DOHH2 (cell line): ENCODE results near the gene HOXD10.

Source experiments
- H3F3A ChIP-seq: fragments of 200-600 bp; sonication (generic), shearing (Covaris generic); 2 replicates; pipeline ENCODE4 v1.6.0; 2016; ENCODE audit warnings: antibody characterized with exemption, mild to moderate bottlenecking; ENCODE audit not compliant: control insufficient read depth, insufficient read depth
- H3K27ac ChIP-seq: fragments of 200-600 bp; sonication (generic); 2 replicates; pipeline ENCODE4 v1.5.1; 2014; ENCODE audit warnings: low read depth, mild to moderate bottlenecking, low read length, moderate library complexity
- H3K27me3 ChIP-seq: fragments of 200-600 bp; sonication (generic); 2 replicates; pipeline ENCODE4 v1.6.1; 2014; ENCODE audit warnings: mild to moderate bottlenecking, low read length, mixed read lengths; ENCODE audit not compliant: control insufficient read depth
- H3K36me3 ChIP-seq: fragments of 200-600 bp; sonication (generic); 2 replicates; pipeline ENCODE4 v1.6.1; 2014; ENCODE audit warnings: mild to moderate bottlenecking, low read length, moderate library complexity, mixed read lengths; ENCODE audit not compliant: control insufficient read depth
- H3K4me1 ChIP-seq: fragments of 200-600 bp; sonication (generic); 2 replicates; pipeline ENCODE4 v1.6.1; 2014; ENCODE audit warnings: mild to moderate bottlenecking, low read length, mixed read lengths; ENCODE audit not compliant: control insufficient read depth
- H3K4me2 ChIP-seq: fragments of 200-600 bp; sonication (generic); 2 replicates; pipeline ENCODE4 v1.6.0; 2014; ENCODE audit warnings: mild to moderate bottlenecking, low read length, moderate library complexity
- H3K4me3 ChIP-seq: fragments of 200-600 bp; sonication (generic); 2 replicates; pipeline ENCODE4 v1.5.1; 2014; ENCODE audit warnings: mild to moderate bottlenecking, low read length, mixed read lengths
- H3K79me2 ChIP-seq: fragments of 200-600 bp; sonication (generic); 2 replicates; pipeline ENCODE4 v1.6.1; 2014; ENCODE audit warnings: mild to moderate bottlenecking, low read length, mixed read lengths; ENCODE audit not compliant: control insufficient read depth
- H3K9me2 ChIP-seq: fragments of 200-600 bp; sonication (generic); replicated peaks from 2 replicates; pipeline ENCODE4 v1.6.1; 2014; ENCODE audit warnings: mild to moderate bottlenecking, low read length, mixed read lengths; ENCODE audit not compliant: control insufficient read depth
- H3K9me3 ChIP-seq: fragments of 200-600 bp; sonication (generic); 2 replicates; pipeline ENCODE4 v1.6.1; 2014; ENCODE audit warnings: antibody characterized with exemption, low read length, mixed read lengths; ENCODE audit not compliant: control insufficient read depth, insufficient read depth
- H4K20me1 ChIP-seq: fragments of 200-600 bp; sonication (generic); 2 replicates; pipeline ENCODE4 v1.6.0; 2014; ENCODE audit warnings: low read depth, mild to moderate bottlenecking, antibody characterized with exemption, low read length, moderate library complexity; ENCODE audit not compliant: control insufficient read depth, insufficient read depth
- CTCF ChIP-seq: fragments of 200-600 bp; sonication (generic); IDR thresholded peaks from one replicate; pipeline ENCODE4 v1.5.1; 2014; ENCODE audit warnings: antibody characterized with exemption, mild to moderate bottlenecking, low read depth, low read length; ENCODE audit not compliant: poor library complexity, severe bottlenecking
- EZH2phosphoT487 ChIP-seq: fragments of 200-600 bp; sonication (generic); IDR thresholded peaks from 2 replicates; pipeline ENCODE4 v1.6.1; 2017; ENCODE audit warnings: borderline replicate concordance, mild to moderate bottlenecking, antibody characterized with exemption, low read length, moderate library complexity, mixed read lengths

Gene HOXD10

GRCh38 chr2:176117162-176117822 lies 714 bp downstream of the HOXD10 start:
- Histone ChIP-seq H3K4me1 (no peaks in the 10 kb centered on the region), H3K27me3 (peaks cover 24% of the 10 kb centered on the region), H4K20me1 (no peaks in the 10 kb centered on the region), H3K36me3 (no peaks in the 10 kb centered on the region), H3K9me3 (no peaks in the 10 kb centered on the region), H3F3A (no peaks in the 10 kb centered on the region), H3K4me3 (no peak overlapping the region), H3K79me2 (no peaks in the 10 kb centered on the region), H3K9me2 (no peaks in the 10 kb centered on the region), H3K27ac (no peak overlapping the region), H3K4me2 (no peak overlapping the region)
- no peak for TF ChIP-seq CTCF
- no peak for TF ChIP-seq EZH2phosphoT487

- no peaks in the 10 kb centered on the region for H4K20me1 ChIP-seq
- TF ChIP-seq EZH2phosphoT487 (no peak), CTCF (no peak)
- peaks cover 23% of the 10 kb centered on the region for H3K27me3 ChIP-seq
- H3K4me2 ChIP-seq: no peak overlapping the region
- H3K27ac ChIP-seq: no peak overlapping the region
- H3K36me3 ChIP-seq: no peaks in the 10 kb centered on the region
- no peaks in the 10 kb centered on the region for H3K4me1 ChIP-seq
- no peaks in the 10 kb centered on the region for H3F3A ChIP-seq
- no peaks in the 10 kb centered on the region for H3K79me2 ChIP-seq
- no peaks in the 10 kb centered on the region for H3K9me2 ChIP-seq
- no peaks in the 10 kb centered on the region for H3K9me3 ChIP-seq
- no peak overlapping the region for H3K4me3 ChIP-seq
These were observed 1.3 kb downstream of the HOXD10 start for GRCh38 chr2:176117823-176118371.

GRCh38 chr2:176118601-176119339 lies 2.2 kb downstream of the HOXD10 start:
- TF ChIP-seq EZH2phosphoT487 (no peak), CTCF (peak; percentile 73)
- no peaks in the 10 kb centered on the region for H4K20me1 ChIP-seq
- H3K9me2 ChIP-seq: no peaks in the 10 kb centered on the region
- H3K4me1 ChIP-seq: no peaks in the 10 kb centered on the region
- H3K27ac ChIP-seq: no peak overlapping the region
- H3K79me2 ChIP-seq: no peaks in the 10 kb centered on the region
- H3K9me3 ChIP-seq: no peaks in the 10 kb centered on the region
- no peaks in the 10 kb centered on the region for H3F3A ChIP-seq
- H3K4me2 ChIP-seq: no peak overlapping the region
- peaks cover 14% of the 10 kb centered on the region for H3K27me3 ChIP-seq
- H3K4me3 ChIP-seq: no peak overlapping the region
- H3K36me3 ChIP-seq: no peaks in the 10 kb centered on the region
